Measurements from ENCODE around the gene DYNC1H1. TPM values are rescaled to one million over a fixed set of nuclear protein-coding genes. Genes with fewer than 3 reads are reported as not detected.

The DYNC1H1 gene
- polyA plus RNA-seq, 1 donor (not counting 4 experiments of a cell fraction or from before 2014, with no cell fraction given): 166 TPM

DNA sequence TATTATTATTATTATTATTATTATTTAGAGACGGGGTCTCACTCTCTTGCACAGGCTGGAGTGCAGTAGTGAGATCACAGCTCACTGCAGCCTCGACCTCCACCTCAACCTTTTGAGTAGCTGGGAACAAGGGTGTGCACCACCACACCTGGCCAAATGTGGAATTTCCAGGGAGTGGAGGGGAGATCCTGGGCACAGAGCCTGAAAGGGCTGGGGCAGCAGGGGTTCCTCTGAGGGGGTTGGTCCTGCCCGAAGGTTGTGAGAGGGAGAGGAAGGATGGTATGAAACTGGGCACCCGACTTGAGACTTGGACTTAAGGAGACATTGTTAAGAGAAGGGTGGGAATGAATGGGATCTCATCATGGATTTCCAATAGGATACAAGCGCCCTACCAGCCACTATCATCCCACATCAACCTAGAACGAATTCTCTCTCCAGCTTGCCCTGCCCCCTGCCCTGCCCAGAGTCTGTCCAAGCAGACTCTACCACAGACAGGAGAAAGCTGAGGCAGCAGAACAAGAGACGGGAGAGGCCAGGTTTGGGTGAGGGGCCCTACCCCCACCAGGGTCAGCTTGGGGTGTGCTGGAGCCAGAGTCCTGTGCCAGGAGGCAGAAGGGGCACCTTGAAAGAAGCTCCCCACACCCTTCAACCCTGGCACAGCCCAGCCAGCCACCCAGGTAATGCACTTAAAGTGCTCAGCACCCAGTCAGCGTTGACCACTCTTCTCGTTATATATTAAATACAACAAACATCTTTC lies 2.4 kb upstream of the DYNC1H1 start:
- Histone ChIP-seq H3K79me2 (ENCODE audit: control insufficient read depth, insufficient read depth, low read length) (peaks cover 26% of the 10 kb centered on the region), H3K9me3 (ENCODE audit: control insufficient read depth, low read depth, low read length) (no peaks in the 10 kb centered on the region), H3K4me3 (ENCODE audit: control insufficient read depth in 2 of 3, extremely low read depth in 1 of 3, insufficient read depth in 2 of 3, low read depth in 1 of 3, low read length in 3 of 3) (no peak overlapping the region), H3K4me2 (ENCODE audit: control insufficient read depth, extremely low read depth, insufficient read depth, low read depth, low read length) (no peak overlapping the region), H3K9ac (ENCODE audit: control insufficient read depth, extremely low read depth, insufficient read depth, low read length) (no peak overlapping the region), H2AFZ (ENCODE audit: control insufficient read depth, low read length) (no peak overlapping the region), H3K36me3 (ENCODE audit: control insufficient read depth in 2 of 2, extremely low read depth in 1 of 2, insufficient read depth in 2 of 2, low read length in 2 of 2) (peaks cover 0 to 2% of the 10 kb centered on the region in 2 experiments), H3K27ac (ENCODE audit: control insufficient read depth, insufficient read depth, low read length) (peak overlapping the region; percentile 36), H3K27me3 (ENCODE audit: control insufficient read depth, extremely low read depth, insufficient read depth, low read length) (no peaks in the 10 kb centered on the region), H3K4me1 (ENCODE audit: control insufficient read depth, extremely low read depth, insufficient read depth, low read length) (peaks cover 23% of the 10 kb centered on the region), H3K9me1 (ENCODE audit: control insufficient read depth, extremely low read depth, insufficient read depth, low read length) (peaks cover 3% of the 10 kb centered on the region), H4K20me1 (ENCODE audit: control insufficient read depth, extremely low read depth, insufficient read depth, low read length) (no peaks in the 10 kb centered on the region)
- dilution Hi-C loops (cut with MboI; ENCODE audit: extremely low pct_ligation_motif_present, low sequenced_read_pairs): no loop called here
- no peak for FAIRE-seq
- no peak for DNase-seq (ENCODE audit: low read depth, low spot score)
- TF ChIP-seq, protein P1, sequence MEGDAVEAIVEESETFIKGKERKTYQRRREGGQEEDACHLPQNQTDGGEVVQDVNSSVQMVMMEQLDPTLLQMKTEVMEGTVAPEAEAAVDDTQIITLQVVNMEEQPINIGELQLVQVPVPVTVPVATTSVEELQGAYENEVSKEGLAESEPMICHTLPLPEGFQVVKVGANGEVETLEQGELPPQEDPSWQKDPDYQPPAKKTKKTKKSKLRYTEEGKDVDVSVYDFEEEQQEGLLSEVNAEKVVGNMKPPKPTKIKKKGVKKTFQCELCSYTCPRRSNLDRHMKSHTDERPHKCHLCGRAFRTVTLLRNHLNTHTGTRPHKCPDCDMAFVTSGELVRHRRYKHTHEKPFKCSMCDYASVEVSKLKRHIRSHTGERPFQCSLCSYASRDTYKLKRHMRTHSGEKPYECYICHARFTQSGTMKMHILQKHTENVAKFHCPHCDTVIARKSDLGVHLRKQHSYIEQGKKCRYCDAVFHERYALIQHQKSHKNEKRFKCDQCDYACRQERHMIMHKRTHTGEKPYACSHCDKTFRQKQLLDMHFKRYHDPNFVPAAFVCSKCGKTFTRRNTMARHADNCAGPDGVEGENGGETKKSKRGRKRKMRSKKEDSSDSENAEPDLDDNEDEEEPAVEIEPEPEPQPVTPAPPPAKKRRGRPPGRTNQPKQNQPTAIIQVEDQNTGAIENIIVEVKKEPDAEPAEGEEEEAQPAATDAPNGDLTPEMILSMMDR (optimal IDR thresholded peaks at IDR 0.05 in 1 of 3, IDR thresholded peaks at IDR 0.05 in 1 of 3, conservative IDR thresholded peaks at IDR 0.05 in 1 of 3; ENCODE audit: extremely low read depth in 1 of 3, insufficient read depth in 2 of 3, low read length in 3 of 3): no peak
- TF ChIP-seq EZH2 (IDR thresholded peaks at IDR 0.05; ENCODE audit: low read length): no peak

GRCh38 chr14:101962503-101962874 lies 1.9 kb upstream of the DYNC1H1 start:
- Histone ChIP-seq H2AFZ (ENCODE audit: control insufficient read depth, low read length) (no peak overlapping the region), H3K4me1 (ENCODE audit: control insufficient read depth, extremely low read depth, insufficient read depth, low read length) (peaks cover 26% of the 10 kb centered on the region), H4K20me1 (ENCODE audit: control insufficient read depth, extremely low read depth, insufficient read depth, low read length) (no peaks in the 10 kb centered on the region), H3K9me3 (ENCODE audit: control insufficient read depth, low read depth, low read length) (no peaks in the 10 kb centered on the region), H3K36me3 (ENCODE audit: control insufficient read depth in 2 of 2, extremely low read depth in 1 of 2, insufficient read depth in 2 of 2, low read length in 2 of 2) (peaks cover under 1 to 5% of the 10 kb centered on the region in 2 experiments), H3K9me1 (ENCODE audit: control insufficient read depth, extremely low read depth, insufficient read depth, low read length) (peaks cover 3% of the 10 kb centered on the region), H3K4me3 (ENCODE audit: control insufficient read depth in 2 of 3, extremely low read depth in 1 of 3, insufficient read depth in 2 of 3, low read depth in 1 of 3, low read length in 3 of 3) (no peak overlapping the region), H3K79me2 (ENCODE audit: control insufficient read depth, insufficient read depth, low read length) (peaks cover 32% of the 10 kb centered on the region), H3K27ac (ENCODE audit: control insufficient read depth, insufficient read depth, low read length) (peak overlapping the region; percentile 36), H3K4me2 (ENCODE audit: control insufficient read depth, extremely low read depth, insufficient read depth, low read depth, low read length) (peak overlapping the region; percentile 35), H3K27me3 (ENCODE audit: control insufficient read depth, extremely low read depth, insufficient read depth, low read length) (no peaks in the 10 kb centered on the region), H3K9ac (ENCODE audit: control insufficient read depth, extremely low read depth, insufficient read depth, low read length) (no peak overlapping the region)
- FAIRE-seq (peak; percentile 51), DNase-seq (ENCODE audit: low read depth, low spot score) (peak; percentile 56)
- dilution Hi-C loops (cut with MboI; ENCODE audit: extremely low pct_ligation_motif_present, low sequenced_read_pairs): no loop called here
- no peak for TF ChIP-seq EZH2 (IDR thresholded peaks at IDR 0.05; ENCODE audit: low read length)
- TF ChIP-seq, protein P1 (optimal IDR thresholded peaks at IDR 0.05 in 1 of 3, IDR thresholded peaks at IDR 0.05 in 1 of 3, conservative IDR thresholded peaks at IDR 0.05 in 1 of 3; ENCODE audit: extremely low read depth in 1 of 3, insufficient read depth in 2 of 3, low read length in 3 of 3): no peak
